Immature natural killer cell (primary cell): ENCODE data around the gene TBKBP1. TPM values are rescaled to one million over a fixed set of nuclear protein-coding genes. Genes with fewer than 3 reads are reported as not detected.

Experiments
- DNase-seq, 3 donors: peaks; one replicate each; pipeline ENCODE4 v3.0.0; 2022; ENCODE audit warnings: mixed read lengths in 1 of 3
- H3K27ac Mint-ChIP-seq, 6 donors: one replicate each; pipeline ENCODE4 v1.8.0; 2020; ENCODE audit warnings: mixed read lengths in 6 of 6, mild to moderate bottlenecking in 5 of 6, inconsistent platforms in 4 of 6, moderate library complexity in 3 of 6
- H3K27me3 Mint-ChIP-seq, 3 donors: one replicate each; pipeline ENCODE4 v1.8.0; 2020 to 2021; ENCODE audit warnings: low read depth in 3 of 3, mild to moderate bottlenecking in 3 of 3, mixed read lengths in 3 of 3, moderate library complexity in 3 of 3, inconsistent platforms in 1 of 3
- H3K36me3 Mint-ChIP-seq, 3 donors: one replicate each; pipeline ENCODE4 v1.8.0; 2020; ENCODE audit warnings: mixed read lengths in 3 of 3, inconsistent platforms in 2 of 3, mild to moderate bottlenecking in 2 of 3
- H3K4me1 Mint-ChIP-seq, 2 donors: one replicate each; pipeline ENCODE4 v1.8.0; 2020; ENCODE audit warnings: inconsistent platforms in 2 of 2, mild to moderate bottlenecking in 2 of 2, mixed read lengths in 2 of 2, moderate library complexity in 1 of 2
- H3K4me3 Mint-ChIP-seq, 5 donors: one replicate each; pipeline ENCODE4 v1.8.0; 2020; ENCODE audit warnings: mild to moderate bottlenecking in 5 of 5, mixed read lengths in 5 of 5, inconsistent platforms in 3 of 5, moderate library complexity in 3 of 5
- H3K9me3 Mint-ChIP-seq, 6 donors: one replicate each; pipeline ENCODE4 v1.8.0; 2020; ENCODE audit warnings: mild to moderate bottlenecking in 6 of 6, mixed read lengths in 6 of 6, inconsistent platforms in 4 of 6, moderate library complexity in 3 of 6
- polyA plus RNA-seq, 3 donors: library from polyadenylated mRNA; unstranded; fragments of 300-500 nt; fragmentation: Illumina TruSeq; gene quantifications; one replicate each; pipeline ENCODE4 v1.2.3, GENCODE V29; 2021

TBKBP1 gene
- polyA plus RNA-seq, 3 donors from 2014 or later: 1.3 to 2.3 (median 2.2) TPM

- Mint-ChIP-seq H3K9me3 (no peaks in the 10 kb centered on the region), H3K27ac (peak overlapping the region; percentile 73 to 93 (median 80)), H3K4me3 (peak overlapping the region; percentile 38 to 90 (median 64)), H3K27me3 (peaks cover 11 to 31% (median 29%) of the 10 kb centered on the region in 3 donors), H3K36me3 (no peaks in the 10 kb centered on the region), H3K4me1 (peaks cover 75 to 76% of the 10 kb centered on the region in 2 donors)
- DNase-seq: no peak
Measured at GRCh38 chr17:47696717-47697642, 3.0 kb downstream of the TBKBP1 start.

DNA sequence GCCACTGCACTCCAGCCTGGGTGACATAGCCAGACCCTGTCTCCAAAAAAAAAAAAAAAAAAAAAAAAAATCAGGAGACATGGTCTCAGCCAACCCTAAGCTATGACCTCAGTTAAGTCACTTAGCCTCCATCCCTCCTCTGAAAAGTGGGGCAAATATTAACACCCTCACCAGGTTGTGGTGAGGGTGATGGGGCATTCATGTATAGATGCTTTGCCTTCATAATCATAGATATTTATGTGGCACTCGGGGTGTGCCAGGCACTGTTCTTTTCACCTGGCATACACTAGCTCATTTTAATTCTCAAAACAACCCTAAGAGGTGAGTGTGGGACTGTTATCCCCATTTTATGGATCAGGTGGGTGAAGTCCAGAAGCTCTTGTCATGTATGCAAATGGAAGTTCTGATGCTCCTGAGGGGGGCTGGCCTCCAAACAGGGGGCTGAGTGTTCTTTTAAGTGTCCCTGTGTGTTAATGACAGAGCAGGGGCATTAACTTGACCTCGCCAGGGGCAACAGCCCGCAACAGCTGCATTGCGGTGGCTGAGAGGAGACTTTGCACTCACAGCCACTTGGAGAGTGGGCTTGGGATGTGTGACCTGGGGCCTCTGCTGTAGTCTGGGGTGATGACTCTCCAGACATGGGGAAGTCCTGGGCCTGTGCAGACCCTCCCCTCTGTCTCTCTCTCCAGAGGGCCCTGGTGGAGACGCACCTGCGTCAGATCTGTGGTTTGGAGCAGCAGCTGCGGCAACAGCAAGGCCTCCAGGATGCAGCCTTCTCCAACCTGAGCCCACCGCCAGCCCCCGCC is 4.1 kb downstream of the TBKBP1 start:
- H3K4me1 Mint-ChIP-seq: peaks cover 73 to 74% of the 10 kb centered on the region in 2 donors
- H3K27me3 Mint-ChIP-seq: peaks cover 14 to 41% (median 39%) of the 10 kb centered on the region in 3 donors
- no peaks in the 10 kb centered on the region for H3K9me3 Mint-ChIP-seq
- peak overlapping the region; percentile 89 to 99 (median 91) for H3K4me3 Mint-ChIP-seq
- H3K27ac Mint-ChIP-seq: peak overlapping the region; percentile 70 to 99 (median 93)
- peak in 1 of 3 donors; percentile 48 for DNase-seq
- no peaks in the 10 kb centered on the region for H3K36me3 Mint-ChIP-seq

DNA sequence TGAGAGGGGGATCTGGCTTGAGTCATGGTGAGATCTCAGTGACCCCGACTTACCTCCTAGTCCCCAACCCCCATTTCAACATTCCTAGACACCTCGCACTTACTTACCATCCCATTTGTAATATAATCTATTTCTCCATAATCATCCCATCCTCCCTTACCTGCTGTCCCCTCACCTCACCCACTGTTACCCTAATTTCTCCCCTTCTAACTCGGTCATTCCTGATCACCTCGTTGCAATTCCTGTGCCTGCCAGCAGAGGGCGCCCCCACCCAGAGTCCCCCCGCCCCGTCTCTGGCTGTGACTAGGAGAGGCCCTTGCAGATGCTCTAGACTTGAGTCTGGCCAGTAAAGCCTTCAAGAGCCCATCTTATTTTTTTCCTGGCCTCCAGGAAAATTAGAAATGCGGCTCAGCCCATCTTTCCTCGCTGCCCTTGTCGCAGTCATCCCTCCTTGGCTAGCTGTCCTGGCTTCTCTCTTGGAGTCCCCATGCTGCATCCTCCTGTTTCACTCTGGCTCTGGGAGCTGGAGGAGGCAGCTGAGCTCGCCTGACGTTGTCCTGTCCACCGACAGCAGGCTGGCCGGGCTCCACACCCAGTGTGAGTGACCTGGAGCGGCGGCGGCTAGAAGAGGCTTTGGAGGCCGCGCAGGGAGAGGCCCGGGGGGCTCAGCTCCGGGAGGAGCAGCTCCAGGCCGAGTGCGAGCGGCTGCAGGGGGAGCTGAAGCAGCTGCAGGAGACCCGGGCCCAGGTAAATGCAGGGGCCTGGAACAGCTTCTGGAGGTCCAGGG is 5.0 kb downstream of the TBKBP1 start:
- H3K27ac Mint-ChIP-seq: peak overlapping the region; percentile 60 to 99 (median 94)
- peak overlapping the region; percentile 89 to 99 (median 91) for H3K4me3 Mint-ChIP-seq
- H3K27me3 Mint-ChIP-seq: peaks cover 18 to 46% (median 42%) of the 10 kb centered on the region in 3 donors
- no peaks in the 10 kb centered on the region for H3K9me3 Mint-ChIP-seq
- DNase-seq: peak; percentile 77 to 83 (median 78)
- no peaks in the 10 kb centered on the region for H3K36me3 Mint-ChIP-seq
- peaks cover 77% of the 10 kb centered on the region in 2 donors for H3K4me1 Mint-ChIP-seq

DNA sequence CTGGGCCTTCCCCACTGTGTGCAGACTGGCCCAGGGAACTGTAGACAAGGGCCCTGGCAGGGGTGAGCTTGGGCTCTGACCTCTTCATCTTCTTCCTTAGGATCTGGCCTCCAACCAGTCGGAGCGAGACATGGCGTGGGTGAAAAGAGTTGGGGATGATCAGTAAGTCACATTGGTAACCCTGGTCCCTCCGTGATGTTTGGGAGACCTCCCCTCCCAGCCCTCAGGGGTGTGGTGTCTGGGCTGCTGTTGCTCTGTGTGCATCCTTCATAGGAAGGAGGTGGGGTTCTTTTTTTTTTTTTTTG is 5.5 kb downstream of the TBKBP1 start:
- no peaks in the 10 kb centered on the region for H3K36me3 Mint-ChIP-seq
- H3K4me1 Mint-ChIP-seq: peaks cover 82 to 83% of the 10 kb centered on the region in 2 donors
- peaks cover 18 to 46% (median 46%) of the 10 kb centered on the region in 3 donors for H3K27me3 Mint-ChIP-seq
- peak overlapping the region; percentile 92 to 99 (median 94) for H3K27ac Mint-ChIP-seq
- no peaks in the 10 kb centered on the region for H3K9me3 Mint-ChIP-seq
- H3K4me3 Mint-ChIP-seq: peak overlapping the region; percentile 89 to 99 (median 91)
- DNase-seq: no peak

DNA sequence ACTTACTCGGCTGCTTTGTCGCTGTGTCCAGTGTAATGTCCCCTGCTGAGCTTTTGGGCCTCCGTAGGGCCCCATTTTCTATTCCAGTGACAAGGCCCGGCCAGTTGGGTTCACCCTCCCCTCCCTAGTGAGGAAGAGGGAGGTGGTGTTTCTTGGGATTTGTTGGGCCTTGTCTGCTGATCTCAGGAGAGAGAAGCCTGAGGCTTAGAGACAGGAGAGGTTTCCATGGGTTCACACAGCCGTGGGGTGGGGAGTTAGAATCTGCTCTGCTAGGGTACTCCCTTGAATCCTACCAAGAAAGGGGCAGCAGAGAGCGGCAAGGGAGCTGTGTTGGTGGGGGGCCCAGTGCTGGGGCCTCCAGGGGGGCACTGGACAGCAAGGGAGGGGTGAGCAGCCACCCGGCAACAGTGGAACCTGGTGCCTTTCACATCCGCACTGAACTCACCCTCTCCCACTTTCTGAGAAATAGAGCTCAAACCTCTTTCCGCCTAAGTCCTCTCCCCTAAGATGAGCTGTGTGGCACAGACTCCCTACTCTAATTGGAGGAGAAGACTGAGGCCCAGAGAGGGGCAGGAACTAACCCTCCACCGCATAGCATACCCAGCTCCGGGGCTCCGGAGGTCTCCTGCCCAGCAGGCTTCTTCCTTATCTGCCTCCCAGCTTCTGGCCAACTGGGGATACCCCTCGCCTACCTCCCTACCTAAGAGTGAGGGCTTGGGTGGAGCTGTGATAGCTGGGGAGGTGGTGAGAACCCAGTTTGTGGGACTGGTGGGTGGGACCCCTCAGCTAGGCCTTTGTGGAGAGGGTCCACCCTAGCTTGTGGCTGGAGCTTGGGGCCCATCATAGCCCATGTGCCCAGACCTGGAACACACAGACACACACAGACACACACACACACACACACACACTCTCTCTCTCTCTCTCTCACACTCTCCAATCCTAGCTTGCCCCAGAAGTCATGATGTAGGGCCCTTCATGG is 6.8 kb downstream of the TBKBP1 start:
- no peaks in the 10 kb centered on the region for H3K36me3 Mint-ChIP-seq
- peaks cover 21 to 51% (median 47%) of the 10 kb centered on the region in 3 donors for H3K27me3 Mint-ChIP-seq
- peak; percentile 67 to 72 (median 71) for DNase-seq
- peak overlapping the region; percentile 92 to 99 (median 96) for H3K27ac Mint-ChIP-seq
- H3K4me1 Mint-ChIP-seq: peaks cover 87 to 88% of the 10 kb centered on the region in 2 donors
- peak overlapping the region; percentile 89 to 99 (median 91) for H3K4me3 Mint-ChIP-seq
- no peaks in the 10 kb centered on the region for H3K9me3 Mint-ChIP-seq

GRCh38 chr17:47701608-47702007 is 7.6 kb downstream of the TBKBP1 start:
- Mint-ChIP-seq H3K4me1 (peaks cover 89 to 93% of the 10 kb centered on the region in 2 donors), H3K27me3 (peaks cover 22 to 57% (median 50%) of the 10 kb centered on the region in 3 donors), H3K9me3 (no peaks in the 10 kb centered on the region), H3K27ac (peak overlapping the region; percentile 92 to 99 (median 96)), H3K4me3 (peak overlapping the region; percentile 89 to 99 (median 91)), H3K36me3 (no peaks in the 10 kb centered on the region)
- DNase-seq: no peak

DNA sequence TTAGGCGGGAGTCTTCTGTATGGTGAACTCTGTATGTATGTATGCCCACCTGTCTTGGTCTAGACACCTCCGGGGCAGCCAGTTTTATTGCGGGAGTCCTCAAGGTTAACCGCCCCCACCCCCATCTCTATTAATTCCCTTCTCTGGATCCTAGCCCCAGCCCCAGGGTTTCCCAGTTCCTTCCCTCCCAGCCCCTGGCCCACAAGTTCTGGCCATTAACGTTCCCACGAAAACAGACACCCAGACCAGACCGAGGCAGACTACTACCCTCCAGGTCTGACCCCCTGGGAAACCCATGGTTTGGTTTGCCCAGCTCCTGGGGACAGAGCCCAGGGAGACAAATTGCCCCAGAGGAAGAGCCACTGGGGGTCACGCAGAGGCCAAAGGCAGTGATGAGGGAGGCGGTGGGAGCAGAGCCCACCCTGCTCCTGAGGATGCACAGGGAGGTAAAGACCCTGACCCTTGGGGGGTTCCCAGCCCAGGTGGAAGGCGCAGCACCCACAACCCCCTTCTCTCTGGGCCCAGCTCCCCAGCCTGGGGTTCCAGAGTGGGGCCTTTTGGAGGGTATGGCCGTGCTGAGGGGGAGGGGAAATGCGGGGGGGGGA is 8.5 kb downstream of the TBKBP1 start:
- peak overlapping the region; percentile 92 to 99 (median 96) for H3K27ac Mint-ChIP-seq
- no peaks in the 10 kb centered on the region for H3K9me3 Mint-ChIP-seq
- peak in 1 of 3 donors; percentile 32 for DNase-seq
- peaks cover 26 to 65% (median 52%) of the 10 kb centered on the region in 3 donors for H3K27me3 Mint-ChIP-seq
- peaks cover 89 to 93% of the 10 kb centered on the region in 2 donors for H3K4me1 Mint-ChIP-seq
- H3K36me3 Mint-ChIP-seq: peaks cover 0 to 1% (median 0%) of the 10 kb centered on the region in 3 donors
- peak overlapping the region; percentile 89 to 99 (median 91) for H3K4me3 Mint-ChIP-seq

DNA sequence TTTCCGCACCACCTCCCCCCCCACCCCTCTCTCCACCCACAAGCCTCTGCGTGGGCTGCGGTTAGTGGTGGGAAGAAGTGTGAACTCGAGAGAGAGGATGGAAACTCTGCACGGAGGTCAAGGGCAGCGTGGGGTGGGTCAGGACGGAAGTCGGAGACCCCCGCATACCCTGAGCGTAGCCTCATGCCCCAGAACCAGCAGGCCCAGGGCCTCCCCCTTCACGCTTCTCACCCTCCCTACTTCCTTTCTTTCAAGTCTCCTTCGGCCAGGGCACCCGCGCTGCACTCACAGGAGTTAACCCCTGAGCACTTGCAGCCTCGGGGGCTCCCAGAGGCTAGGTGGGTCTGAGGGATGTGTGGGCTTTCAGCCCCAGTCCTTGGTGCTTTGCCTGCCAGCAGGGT is 9.2 kb downstream of the TBKBP1 start:
- H3K27me3 Mint-ChIP-seq: peaks cover 26 to 65% (median 52%) of the 10 kb centered on the region in 3 donors
- peaks cover 92 to 93% of the 10 kb centered on the region in 2 donors for H3K4me1 Mint-ChIP-seq
- peaks cover 0 to 6% (median 0%) of the 10 kb centered on the region in 3 donors for H3K36me3 Mint-ChIP-seq
- H3K27ac Mint-ChIP-seq: peak overlapping the region; percentile 92 to 99 (median 97)
- peak overlapping the region; percentile 76 to 99 (median 90) for H3K4me3 Mint-ChIP-seq
- no peaks in the 10 kb centered on the region for H3K9me3 Mint-ChIP-seq
- peak; percentile 83 to 86 (median 83) for DNase-seq

GRCh38 chr17:47703671-47704070 is 9.7 kb downstream of the TBKBP1 start:
- no peak for DNase-seq
- H3K27me3 Mint-ChIP-seq: peaks cover 26 to 64% (median 50%) of the 10 kb centered on the region in 3 donors
- peak overlapping the region; percentile 92 to 99 (median 97) for H3K27ac Mint-ChIP-seq
- H3K4me3 Mint-ChIP-seq: peak overlapping the region; percentile 76 to 99 (median 90)
- H3K36me3 Mint-ChIP-seq: peaks cover 0 to 6% (median 0%) of the 10 kb centered on the region in 3 donors
- H3K9me3 Mint-ChIP-seq: no peaks in the 10 kb centered on the region
- H3K4me1 Mint-ChIP-seq: peaks cover 88 to 89% of the 10 kb centered on the region in 2 donors

DNA sequence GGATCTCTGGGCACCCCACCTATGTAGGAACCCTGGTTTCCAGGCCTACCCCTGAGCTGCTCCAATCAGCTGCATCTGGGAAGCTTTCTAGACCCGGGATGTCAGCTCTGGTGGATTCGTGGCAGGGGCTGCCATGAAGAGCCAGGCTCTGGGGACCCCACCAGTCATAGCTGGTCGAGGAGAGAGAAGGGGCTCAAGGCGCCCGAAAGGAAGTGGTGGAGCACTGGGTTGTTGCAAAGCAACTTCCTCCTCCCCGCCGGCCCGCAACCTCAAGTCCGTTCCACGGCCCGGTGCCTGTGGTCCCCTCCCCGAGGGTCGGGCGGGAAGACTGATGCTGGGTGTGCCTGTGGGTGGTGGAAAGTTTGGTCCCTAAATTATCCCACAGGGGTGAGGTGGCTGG is 10.2 kb downstream of the TBKBP1 start:
- peak; percentile 56 to 65 (median 58) for DNase-seq
- H3K9me3 Mint-ChIP-seq: no peaks in the 10 kb centered on the region

DNA sequence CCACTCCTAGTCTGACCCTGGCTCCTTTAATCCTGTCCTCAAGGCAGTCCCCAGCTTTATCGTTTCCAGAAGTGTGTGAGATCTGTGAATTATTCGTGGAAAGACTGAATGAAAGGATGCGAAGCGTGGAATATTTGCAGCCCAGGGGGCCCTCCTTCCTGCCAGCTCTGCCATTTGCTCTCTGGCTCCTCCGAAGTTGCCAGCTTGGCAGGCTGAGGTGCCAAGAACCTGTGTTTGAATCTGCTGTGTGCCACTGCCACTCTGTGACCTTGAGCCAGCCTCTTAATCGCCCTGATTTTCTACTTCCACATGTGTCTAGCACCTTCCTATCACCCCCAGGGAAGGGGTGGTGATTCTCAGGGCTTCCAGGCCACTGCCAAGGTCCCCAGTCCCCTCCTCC is 10.8 kb downstream of the TBKBP1 start:
- peak overlapping the region; percentile 92 to 99 (median 97) for H3K27ac Mint-ChIP-seq
- peaks cover 82% of the 10 kb centered on the region in 2 donors for H3K4me1 Mint-ChIP-seq
- H3K9me3 Mint-ChIP-seq: no peaks in the 10 kb centered on the region
- H3K27me3 Mint-ChIP-seq: peaks cover 23 to 59% (median 44%) of the 10 kb centered on the region in 3 donors
- peak in 1 of 3 donors; percentile 33 for DNase-seq
- peak overlapping the region; percentile 76 to 99 (median 90) for H3K4me3 Mint-ChIP-seq
- H3K36me3 Mint-ChIP-seq: peaks cover 3 to 6% (median 3%) of the 10 kb centered on the region in 3 donors

More for the DNA sequence above, 10.2 kb downstream of the TBKBP1 start:
- Mint-ChIP-seq H3K36me3 (peaks cover 0 to 6% (median 0%) of the 10 kb centered on the region in 3 donors), H3K4me3 (peak overlapping the region; percentile 76 to 99 (median 90)), H3K27me3 (peaks cover 23 to 59% (median 46%) of the 10 kb centered on the region in 3 donors), H3K4me1 (peaks cover 84% of the 10 kb centered on the region in 2 donors), H3K27ac (peak overlapping the region; percentile 92 to 99 (median 97))
